ENCODE results near the gene CRACDL.
"Not testable (repeated sequence)": the region's sequence is repeated elsewhere in the genome, so short reads cannot be mapped to it uniquely, and the experiment has no call there.

Gene CRACDL

DNA sequence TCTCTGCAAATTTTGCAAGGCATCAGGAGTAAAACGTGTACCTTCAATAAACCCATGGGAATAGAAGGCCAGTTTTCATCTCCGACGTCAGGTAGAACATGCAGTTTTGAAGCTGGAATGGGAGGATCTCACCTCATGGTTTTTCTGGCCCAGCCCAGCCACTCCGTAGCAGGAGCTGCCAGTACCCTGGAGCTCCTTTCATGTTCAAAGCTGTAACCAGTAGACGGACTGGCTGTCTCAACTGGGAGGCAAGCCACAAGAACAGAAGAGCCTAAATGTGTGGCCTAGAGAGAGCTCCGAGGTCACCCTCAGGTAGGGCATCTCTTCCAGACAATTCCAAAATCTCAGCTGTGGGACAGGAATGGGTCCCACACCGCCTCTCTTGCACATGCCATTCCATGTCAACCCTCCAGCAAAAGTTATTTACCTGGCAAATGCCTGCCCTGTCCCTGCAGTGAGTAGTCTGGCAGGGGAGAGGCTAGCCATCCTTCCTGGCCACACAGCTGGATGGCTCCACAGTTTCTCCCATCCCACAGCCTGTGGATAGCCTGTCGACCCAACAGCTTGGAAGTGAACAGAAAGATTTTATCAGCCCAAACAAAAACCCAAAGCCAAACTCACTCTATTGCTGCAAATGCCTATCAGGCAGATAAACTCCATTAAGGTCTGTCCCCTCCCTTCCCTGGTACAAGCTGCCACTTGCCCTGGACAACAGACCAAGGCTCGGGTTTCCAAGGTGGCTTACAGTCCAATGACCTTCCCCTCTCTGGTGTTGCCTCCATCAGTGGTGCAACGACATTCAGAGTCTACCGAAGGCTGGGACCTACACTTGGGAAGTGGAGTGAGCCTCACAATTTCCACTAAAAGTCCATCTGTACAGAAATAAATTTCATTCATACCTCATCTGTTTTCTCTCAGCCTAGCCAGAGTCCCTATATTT, 27.8 kb downstream of the CRACDL start:
- DNase-seq (ENCODE audit: low read depth, low spot score), result no peak

DNA sequence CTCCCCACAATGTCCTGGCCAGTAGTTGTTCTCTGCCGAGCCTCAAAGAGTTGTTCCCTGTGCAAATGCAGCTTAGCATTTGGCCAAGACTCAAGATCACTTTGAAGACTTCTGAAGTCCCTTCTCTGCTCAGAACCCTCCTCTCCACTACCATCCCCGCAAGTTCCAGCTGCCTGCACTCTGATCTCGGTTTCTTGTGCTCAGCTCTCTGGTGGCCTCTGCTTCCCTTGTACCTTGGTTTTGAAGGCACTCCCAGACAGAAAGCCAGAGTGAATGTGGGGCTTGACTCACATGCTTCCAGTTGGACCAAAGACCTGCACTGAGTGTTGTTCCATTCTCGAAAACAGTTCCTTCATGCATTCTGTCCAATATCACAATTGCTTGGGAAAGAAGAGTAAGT, 28.6 kb downstream of the CRACDL start:
- no peak for DNase-seq (ENCODE audit: low read depth, low spot score)

DNA sequence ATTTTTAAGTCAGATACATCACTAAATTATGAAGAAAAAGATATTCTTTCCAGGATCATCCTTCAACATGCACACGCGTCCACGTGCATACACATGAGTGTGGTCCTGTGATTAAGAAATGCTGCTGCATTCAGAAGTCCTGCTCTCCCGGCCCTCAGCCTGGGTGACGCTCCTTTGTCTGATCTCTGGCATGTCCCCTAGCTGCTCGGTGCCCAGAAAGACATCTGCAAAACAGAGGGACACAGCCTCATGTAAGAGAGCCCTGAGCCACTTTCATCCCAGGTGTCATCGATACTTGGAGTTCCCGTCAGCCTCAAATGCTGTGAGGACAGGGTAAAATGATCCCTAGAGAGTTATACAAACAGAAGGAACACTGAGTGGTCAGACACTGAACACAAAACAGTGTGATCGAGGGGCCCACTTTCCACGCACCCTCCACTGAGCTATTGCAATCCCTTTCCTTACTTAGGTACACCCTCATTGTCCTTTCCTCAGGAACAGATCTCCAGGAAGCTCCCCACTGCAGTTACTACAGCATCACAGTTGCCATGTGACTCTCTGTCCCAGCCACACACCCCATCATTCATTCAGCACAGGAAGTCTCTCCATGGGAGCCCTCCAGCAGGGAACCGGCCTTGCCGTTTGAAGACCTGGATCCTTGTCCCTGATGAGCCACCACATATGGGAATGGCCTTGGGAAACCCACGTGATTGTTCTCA, 32.1 kb downstream of the CRACDL start:
- DNase-seq (ENCODE audit: low read depth, low spot score), result no peak

DNA sequence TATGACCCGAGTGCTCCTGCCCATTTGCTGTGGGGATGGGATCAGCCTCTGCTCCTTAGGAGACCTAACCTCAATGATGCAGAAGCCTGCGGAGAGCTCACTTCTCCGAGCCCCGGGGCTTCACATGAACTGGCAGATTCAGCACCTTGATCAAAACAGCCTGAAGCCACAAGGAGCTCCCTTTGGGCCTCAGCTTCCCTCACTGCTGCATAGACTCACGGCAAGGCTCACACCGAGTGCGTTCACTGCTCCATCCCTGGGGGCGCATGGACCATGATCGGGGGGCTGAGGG, 33.0 kb downstream of the CRACDL start:
- DNase-seq (ENCODE audit: low read depth, low spot score), result no peak

DNA sequence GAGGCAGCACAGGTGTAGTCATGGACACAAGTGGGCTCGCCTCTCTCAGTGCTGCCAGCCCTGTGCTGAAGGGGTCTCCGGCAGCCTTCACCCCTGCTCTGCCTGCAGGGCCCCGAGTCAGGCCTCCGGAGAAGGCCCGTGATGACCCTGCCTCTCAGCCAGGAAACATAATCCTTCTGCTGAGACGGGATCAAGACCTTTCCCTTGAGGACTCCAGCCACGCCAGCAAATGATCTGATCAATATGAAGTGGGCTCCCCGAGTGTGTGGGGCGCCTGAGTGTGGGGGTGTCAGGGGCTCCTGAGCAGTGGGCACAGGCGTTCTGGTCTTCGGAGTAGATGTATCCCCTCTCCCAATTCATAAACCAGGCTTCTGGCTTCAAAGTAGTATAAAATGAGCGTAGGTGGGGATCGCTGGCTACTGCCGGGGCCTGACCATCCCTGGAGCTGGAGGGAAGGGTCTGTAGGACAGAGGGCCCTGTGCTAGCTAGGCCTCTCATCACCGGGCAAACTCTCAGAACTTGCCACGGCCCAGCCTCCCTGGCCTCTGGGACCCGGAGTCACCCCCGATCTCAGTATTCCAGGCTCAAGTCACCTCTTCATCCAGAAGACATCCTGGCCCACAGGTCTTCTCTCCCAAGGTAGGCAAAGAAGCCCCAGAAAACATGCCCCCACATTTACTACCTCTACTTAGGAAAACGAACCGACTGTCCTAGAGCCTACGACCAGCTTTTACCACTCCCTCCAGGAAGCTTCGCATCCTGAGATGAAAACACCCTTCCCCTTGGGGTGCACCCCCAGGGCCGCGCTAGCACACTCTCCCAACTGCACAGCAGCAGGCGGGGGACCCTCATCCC, 33.6 kb downstream of the CRACDL start:
- no peak for DNase-seq (ENCODE audit: low read depth, low spot score)

DNA sequence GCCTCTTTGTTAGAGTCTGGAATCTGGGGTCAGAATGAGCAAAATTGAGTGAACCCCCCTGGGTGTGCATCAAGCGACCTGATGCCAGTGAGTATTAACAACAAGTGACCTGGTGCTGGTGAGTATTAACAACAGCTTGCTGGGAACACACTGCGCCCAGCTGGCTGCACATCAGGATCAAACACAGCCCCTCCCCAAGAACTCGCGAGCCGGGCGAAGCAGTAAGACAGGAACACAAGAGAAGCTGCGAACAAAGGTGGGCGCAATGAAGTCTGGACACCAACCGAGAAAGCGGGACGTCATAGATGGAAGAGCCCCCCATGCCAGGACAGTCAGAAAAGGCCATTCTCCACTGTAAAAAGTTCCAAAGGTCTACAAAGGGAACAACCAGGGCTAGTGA, 34.3 kb downstream of the CRACDL start:
- DNase-seq (ENCODE audit: low read depth, low spot score), result no peak

DNA sequence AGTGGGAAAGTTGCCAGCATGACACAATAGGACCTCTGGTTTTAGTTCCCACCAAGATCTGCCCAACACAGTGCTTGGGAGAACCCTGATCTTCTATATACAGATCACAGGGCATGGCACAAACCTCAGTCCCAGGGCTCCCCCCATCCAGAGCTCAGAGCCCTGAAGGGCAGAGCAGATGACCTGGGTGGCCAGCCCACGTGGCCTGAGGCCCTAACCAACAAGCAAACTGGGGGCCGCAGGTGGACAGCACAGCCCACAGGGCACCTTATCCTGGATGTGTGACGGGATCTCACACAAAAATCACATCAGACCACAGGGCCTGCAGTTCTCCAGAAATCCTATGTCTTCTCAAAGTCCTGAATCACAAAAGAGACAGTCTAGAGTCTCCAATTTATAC, 34.7 kb downstream of the CRACDL start:
- no peak for DNase-seq (ENCODE audit: low read depth, low spot score)

DNA sequence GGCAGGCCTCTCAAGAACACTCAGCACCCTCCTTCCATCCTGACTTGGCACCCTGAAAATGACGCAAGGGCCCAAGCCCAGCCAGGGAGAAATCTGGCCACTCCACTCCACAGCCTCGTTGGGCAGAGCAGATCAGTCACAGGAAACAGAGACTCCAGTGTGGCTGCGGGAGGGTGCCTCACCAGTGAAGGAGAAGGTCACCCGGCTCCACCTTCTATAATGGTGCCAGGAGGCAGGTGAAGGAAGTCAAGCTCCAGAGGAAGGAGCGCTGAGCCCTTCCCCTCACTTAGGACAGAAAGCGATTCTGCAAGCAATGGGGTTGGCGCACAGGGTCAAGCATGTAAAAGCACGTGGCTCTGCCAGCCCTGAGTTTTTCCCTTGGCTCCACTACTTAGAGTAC, 35.3 kb downstream of the CRACDL start:
- DNase-seq (ENCODE audit: low read depth, low spot score), result no peak

DNA sequence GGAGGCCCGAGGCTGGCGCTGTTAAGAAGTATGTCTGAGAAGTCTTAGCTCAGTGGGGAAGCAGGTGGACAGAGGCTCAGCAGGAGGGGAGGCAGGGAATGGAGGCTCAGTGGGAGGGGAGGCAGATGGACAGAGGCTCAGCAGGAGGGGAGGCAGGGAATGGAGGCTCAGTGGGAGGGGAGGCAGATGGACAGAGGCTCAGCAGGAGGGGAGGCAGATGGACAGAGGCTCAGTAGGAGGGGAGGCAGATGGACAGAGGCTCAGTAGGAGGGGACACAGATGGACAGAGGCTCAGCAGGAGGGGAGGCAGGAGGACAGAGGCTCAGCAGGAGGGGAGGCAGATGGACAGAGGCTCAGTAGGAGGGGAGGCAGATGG, 36.3 kb downstream of the CRACDL start:
- not testable (repeated sequence) for DNase-seq (ENCODE audit: low read depth, low spot score)

DNA sequence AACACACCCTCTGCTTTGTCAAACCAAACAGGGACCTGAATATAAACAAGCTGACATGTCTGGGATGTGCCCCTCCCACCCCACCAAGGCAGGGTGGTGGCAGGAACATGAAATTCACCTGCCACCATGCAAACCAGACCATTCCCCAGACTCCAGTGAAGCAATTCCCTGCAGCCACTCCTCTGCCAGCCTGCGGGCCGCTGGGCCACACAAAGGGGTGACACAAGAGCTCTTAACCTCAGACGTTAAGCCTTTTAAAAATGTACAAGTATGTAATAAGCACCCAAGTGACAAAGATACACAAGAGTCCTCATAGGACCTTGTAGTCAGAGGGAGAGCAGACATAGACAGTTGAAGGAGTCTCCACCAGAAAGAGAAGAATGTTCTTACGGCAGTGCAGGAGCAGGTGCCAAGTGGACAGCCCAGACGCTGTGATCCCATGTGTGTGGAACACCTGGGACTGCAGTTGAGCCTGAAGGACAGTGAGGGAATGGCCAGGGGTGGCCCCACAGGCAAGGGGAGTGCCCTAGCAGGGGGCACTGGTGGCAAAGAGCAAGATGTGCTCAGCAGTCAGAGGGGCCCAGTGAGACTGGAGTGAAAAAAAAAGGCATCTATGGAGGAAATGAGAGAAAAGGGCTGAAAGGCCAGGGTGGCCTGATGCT, 36.9 kb downstream of the CRACDL start:
- DNase-seq (ENCODE audit: low read depth, low spot score), result no peak

DNA sequence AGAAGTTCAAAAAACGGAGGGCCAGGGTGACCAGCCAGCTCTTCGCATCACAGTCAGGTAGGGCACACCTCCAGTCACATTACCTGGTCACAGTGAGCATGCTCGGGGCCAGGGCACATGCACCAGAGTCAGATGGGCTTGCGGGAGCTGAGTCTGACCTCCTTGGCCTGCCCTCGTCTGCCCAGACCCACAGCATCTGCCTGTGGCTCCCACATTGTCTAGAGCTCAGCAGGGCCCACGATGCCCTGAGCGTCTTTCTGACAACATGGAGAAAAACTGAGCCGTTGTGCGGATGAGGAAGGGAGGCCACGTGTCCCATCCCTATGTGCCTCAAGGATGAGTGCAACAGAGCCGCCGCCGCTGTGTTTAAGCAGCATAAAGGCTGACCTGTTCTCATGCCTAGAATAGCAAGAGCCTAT, 37.6 kb downstream of the CRACDL start:
- DNase-seq (ENCODE audit: low read depth, low spot score), result no peak

DNA sequence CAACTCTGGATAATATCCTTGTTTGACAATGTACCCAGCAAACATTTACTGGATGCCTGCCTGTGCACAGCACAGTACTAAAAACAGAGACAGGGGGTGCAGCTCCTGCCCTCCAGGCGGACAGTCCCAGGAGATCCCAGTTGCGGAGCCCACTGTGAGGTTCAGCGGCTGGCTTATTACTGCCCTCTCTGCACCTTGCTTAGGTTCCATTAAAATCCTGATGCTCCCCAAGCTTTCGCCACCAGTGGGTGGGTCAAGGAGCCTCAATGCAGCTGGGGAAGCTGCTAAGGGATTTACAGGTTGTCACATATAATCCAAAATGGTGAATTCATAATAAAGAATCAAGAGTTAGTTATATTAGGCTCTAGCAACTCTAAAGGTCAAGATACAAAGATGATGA, 38.3 kb downstream of the CRACDL start:
- no peak for DNase-seq (ENCODE audit: low read depth, low spot score)

DNA sequence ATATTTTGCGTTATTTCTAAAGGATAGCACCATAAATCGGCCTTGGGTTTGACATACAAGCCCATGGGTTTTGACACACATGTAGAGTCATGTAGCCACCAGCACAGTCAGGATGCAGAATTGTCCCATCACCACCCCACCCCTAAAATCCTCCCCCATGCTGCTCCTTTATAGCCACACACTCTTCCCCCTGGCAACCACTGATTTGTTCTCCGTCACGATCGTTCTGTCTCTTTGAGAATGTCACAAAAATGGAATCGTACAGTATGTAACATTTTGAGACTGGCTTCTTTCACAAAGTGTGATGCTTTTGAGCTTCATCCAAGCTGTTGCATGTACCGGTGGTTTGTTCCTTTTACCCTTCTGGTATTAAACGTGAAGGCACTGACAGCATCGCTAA, 39.1 kb downstream of the CRACDL start:
- no peak for DNase-seq (ENCODE audit: low read depth, low spot score)

DNA sequence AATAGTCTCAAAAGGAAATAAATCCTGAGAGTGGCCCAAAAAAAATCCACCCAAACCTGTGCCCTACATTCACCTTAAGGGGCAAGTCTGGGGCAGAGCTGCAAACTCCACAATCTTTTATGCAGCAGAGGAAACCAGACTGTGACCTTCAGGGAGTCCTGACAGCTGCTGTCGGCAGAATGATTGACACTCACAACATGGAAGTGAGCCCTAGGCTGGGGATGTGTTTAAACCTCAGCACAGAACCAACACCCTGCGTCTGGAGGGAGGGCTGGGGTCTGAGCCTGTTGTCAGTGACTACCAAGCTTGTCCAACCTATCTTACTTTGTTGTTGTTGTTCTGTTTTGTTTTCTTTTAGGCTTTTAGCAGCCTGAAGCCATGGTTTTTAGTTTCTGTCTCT, 39.6 kb downstream of the CRACDL start:
- no peak for DNase-seq (ENCODE audit: low read depth, low spot score)

DNA sequence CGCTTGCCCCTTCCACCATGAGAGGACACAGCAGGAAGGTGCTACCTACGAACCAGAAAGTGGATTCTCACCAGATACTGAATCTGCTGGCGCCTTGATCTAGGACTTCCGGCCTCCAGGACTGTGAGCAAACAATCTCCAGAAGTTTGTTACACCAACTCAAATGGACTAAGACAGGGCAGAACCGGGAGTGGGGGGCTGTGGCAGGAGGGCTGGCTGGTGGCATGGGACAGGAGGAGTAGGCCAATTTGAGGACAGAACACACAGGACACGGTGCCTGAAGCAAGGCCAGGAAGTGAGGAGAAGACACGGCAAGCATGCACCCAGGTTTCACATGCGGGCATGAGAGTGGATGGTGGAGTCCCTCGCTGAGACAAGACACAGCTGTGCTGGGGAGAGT, 40.1 kb downstream of the CRACDL start:
- DNase-seq (ENCODE audit: low read depth, low spot score), result no peak

DNA sequence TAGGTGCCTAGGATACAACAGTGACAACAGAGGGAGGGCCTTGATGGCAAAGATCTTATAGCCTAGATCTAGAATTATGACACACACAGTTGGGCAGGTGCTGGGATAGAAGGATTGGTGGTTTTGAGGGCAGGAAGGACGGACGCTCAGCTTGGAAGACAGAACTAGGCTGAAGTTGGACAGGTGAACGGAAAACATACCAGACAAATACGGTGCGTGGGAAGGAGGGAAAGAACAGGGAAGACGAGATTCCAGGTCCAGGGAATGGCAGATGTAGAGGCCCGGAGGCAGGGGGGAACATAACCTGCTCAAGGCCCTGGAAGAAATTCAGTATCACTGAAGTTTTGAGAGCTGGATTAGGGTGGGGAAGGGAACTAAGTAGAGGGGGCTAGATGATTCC, 40.8 kb downstream of the CRACDL start:
- no peak for DNase-seq (ENCODE audit: low read depth, low spot score)

DNA sequence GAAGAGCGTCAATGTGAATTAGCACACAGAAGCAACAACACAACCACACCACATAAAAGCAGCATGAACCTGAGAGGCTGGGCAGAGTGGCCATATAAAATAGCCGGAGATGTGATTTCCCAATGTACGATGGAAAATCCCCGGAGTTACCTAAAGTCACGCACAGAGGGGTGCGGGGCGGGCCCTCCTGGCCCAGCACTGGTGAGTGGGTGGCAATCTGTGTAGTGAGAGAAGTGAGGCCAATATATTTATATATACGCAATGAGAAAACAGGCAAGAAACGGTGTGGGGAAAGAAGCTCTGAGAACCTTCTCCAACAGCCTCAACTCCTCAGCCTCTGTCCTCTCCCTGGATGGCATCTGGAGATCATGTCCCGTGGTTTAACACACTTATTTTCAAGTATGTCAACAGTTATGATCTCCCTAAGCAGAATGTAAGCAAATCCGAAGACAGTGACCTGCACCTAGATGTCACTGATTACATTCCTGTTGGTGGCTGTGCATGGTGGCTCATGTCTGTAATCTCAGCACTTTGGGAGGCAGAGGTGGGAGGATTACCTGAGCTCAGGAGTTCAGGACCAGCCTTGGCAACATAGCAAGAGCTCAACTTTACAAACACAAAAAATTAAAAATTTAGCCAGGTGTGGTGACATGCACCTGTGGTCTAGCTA, 41.6 kb downstream of the CRACDL start:
- DNase-seq (ENCODE audit: low read depth, low spot score), result no peak

DNA sequence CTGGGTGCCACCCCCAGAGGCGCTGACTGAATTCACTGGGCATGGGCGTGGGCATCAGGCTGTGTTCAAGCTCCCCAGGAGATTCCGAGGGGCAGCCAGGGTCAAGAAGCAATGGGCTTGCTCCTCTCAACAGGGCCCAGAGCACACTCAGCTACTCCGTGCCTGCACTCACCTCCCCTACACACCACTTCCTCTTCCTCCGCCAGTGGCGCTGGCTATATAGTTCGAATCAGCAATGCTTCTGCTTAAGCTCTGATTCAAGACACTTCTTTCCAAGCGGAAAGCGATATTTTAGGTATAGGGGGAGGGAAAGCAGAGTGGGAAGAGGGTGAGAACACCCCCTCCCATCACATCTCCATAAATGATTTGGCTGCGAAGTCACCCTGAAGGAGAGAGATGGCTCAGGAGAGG, 42.1 kb downstream of the CRACDL start:
- DNase-seq (ENCODE audit: low read depth, low spot score), result no peak

DNA sequence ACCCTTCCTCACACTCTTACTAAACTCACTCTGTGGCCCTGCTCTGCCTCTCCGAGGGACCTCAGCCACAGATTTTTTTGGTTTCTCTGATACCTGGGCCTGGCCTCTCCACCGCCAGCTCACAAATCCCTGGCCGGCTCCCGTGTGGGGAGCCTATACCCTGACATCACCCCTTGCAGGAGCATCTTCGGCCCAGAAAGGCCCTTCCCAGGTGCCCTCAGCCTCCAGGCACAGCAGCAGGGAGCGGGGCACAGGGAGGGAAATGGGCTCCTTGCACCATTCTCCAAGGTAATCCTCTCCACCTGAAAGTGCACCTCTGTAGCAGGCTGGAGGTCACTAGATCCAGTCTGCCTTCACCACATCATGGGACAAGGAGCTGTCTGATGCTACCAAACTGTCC, 43.2 kb downstream of the CRACDL start:
- no peak for DNase-seq (ENCODE audit: low read depth, low spot score)

DNA sequence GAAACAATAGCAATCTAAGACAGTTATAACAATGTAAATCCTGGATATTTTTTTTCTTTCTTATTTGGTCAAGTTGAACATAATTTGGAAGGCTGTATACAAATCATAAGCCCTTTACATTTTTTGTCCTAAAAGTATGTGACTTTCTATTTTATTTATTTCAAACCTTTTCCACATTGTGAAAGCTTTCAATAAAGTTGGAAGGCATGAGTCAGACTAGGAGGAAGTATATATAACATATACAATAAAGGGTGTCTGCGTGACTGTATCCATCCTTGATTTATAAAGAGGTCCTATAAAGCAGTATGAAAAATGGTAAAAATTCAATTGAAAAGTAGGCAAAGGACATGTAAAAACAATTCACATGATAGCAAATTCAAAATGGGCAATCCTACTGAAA, 44.4 kb downstream of the CRACDL start:
- DNase-seq (ENCODE audit: low read depth, low spot score), result no peak

DNA sequence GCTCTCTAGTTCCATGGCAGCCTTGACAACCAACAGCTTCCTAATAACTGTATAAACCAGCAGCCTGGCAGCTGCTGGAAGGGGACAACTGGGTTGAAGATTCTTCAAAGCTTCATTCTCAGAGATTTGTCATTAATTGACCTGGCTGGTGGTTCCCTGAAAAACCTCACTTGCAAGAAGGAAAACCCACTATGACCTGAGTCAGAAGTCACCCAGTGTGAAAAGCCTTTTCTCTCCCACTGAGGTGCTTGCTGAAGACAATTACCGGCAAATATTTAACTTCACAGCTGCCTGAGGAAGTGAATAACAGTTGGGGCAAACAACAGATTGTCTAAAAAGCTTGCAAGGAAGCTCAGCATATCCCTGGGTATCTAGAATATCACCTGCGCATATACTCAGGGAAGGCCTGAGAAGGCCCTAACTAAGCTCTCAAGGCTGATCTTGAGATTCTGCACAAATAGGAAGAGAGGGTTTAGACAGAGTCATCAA, 49.9 kb downstream of the CRACDL start:
- DNase-seq (ENCODE audit: low read depth, low spot score), result no peak
